IPS DF 6.9 (cell line): ENCODE results near the gene CLDN14.

ENCODE experiments used
- DNase-seq: peaks from one replicate; pipeline ENCODE4 v3.0.0-alpha.2; 2013; ENCODE audit warnings: low read depth, low spot score
- H3K27ac ChIP-seq: one replicate; pipeline ENCODE4 v1.5.1; 2013; ENCODE audit warnings: low read length, control low read depth
- H3K27me3 ChIP-seq: 2 replicates; pipeline ENCODE4 v1.6.1; 2013; ENCODE audit warnings: mild to moderate bottlenecking, low read length; ENCODE audit not compliant: control insufficient read depth, insufficient read depth
- H3K36me3 ChIP-seq: 2 replicates; pipeline ENCODE4 v1.6.1; 2013; ENCODE audit warnings: low read length; ENCODE audit not compliant: control insufficient read depth, insufficient read depth
- H3K4me1 ChIP-seq: 2 replicates; pipeline ENCODE4 v1.6.1; 2013; ENCODE audit warnings: low read length; ENCODE audit not compliant: control insufficient read depth, insufficient read depth
- H3K4me3 ChIP-seq: 2 replicates; pipeline ENCODE4 v1.5.1; 2013; ENCODE audit warnings: mild to moderate bottlenecking, low read length
- H3K9me3 ChIP-seq: 2 replicates; pipeline ENCODE4 v1.6.1; 2013; ENCODE audit warnings: low read length, inconsistent platforms; ENCODE audit not compliant: control insufficient read depth, insufficient read depth
- WGBS: extraction: QIAGEN DNeasy Blood & Tissue Kit; methylation state at CpG from one replicate; pipeline ENCODE4 v1.1.7; 2013; ENCODE audit warnings: mixed read lengths, missing lambda C conversion rate; ENCODE audit not compliant: insufficient read length, insufficient coverage; 5-methylcytosine and 5-hydroxymethylcytosine counted together

Gene CLDN14

DNA sequence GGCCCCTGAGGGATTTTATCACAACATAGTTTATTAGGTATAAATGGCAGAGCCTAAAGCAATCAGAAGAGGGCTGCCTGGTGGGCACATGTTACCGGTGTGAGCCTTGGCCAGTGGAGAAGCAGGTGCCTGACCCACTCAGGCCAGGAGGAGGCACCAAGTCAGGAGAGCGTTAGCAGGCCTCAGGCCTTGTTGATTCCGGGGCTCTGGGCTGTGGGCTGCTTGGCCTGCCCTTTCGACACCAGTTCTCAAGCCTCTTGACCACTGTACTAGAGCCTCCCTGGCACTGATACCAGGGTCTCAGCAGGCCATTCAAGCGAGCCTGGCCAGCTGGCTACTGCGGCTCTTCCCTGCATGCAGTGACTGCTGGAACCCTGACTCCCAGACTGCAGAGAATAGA, 20.8 kb downstream of the CLDN14 start:
- Histone ChIP-seq H3K4me3 (no peak overlapping the region), H3K27ac (no peak overlapping the region), H3K9me3 (no peaks in the 10 kb centered on the region), H3K27me3 (no peaks in the 10 kb centered on the region), H3K4me1 (no peaks in the 10 kb centered on the region), H3K36me3 (no peaks in the 10 kb centered on the region)
- no CpG with 5 or more reads among the region's 6 CpGs for WGBS
- DNase-seq, result no peak

DNA sequence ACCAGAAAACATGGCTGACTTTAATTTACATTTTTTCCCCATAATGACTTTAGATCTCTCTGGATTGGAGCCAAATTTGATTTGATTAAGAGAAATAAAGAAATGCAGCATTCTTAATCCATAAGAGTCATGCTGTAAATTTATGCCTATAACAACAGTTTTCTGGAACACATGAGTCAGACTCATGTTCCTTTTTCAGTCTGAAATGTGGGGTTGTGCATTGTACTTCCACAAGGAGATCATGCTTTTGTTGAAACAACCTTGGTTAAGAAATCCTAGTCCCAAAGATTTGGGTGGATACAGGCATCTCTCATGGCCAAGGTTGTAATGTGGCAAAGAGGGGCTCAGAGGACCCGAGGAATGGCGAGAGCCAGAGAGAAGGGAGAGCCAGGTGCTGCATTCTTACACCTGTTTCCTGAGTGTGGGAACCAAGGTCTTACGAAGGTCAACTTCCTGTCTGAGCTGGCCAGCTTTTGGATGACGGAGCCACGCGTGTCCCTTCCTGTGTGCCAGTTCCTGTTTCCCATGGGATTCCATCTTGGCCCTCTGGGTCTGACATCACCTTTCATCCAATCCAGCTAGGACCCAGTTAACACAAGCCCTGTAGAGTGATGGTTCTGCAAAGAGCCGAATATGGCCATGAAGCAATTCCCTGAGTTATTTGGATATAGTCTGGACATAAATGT, 23.1 kb downstream of the CLDN14 start:
- no peaks in the 10 kb centered on the region for H3K4me1 ChIP-seq
- H3K36me3 ChIP-seq, result no peaks in the 10 kb centered on the region
- no peaks in the 10 kb centered on the region for H3K9me3 ChIP-seq
- no peak for DNase-seq
- H3K27me3 ChIP-seq, result no peaks in the 10 kb centered on the region
- no peak overlapping the region for H3K4me3 ChIP-seq
- WGBS, result no CpG with 5 or more reads among the region's 7 CpGs
- no peak overlapping the region for H3K27ac ChIP-seq

DNA sequence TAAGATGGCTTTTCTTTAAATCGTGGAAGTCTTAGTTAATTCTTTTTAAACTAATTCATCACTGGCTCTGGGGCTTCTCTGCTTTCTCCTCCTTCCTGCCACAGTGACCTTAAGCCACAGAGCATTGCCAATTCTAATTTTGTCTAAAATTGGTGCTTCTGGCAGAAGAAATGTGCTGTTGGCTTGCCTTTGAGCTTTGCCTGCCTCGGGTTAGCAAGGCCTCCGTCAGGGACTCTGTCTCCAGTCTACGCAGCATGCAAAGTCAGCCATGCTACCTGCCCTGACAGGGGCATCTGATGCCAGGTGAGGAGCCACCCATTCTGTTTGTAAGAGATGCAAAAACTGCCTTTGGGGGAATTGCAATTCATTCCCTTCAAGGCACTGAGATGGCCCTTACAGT, 25.2 kb downstream of the CLDN14 start:
- no peaks in the 10 kb centered on the region for H3K27me3 ChIP-seq
- H3K9me3 ChIP-seq, result no peaks in the 10 kb centered on the region
- H3K4me1 ChIP-seq, result no peaks in the 10 kb centered on the region
- DNase-seq, result no peak
- no peaks in the 10 kb centered on the region for H3K36me3 ChIP-seq
- H3K27ac ChIP-seq, result no peak overlapping the region
- H3K4me3 ChIP-seq, result no peak overlapping the region
- WGBS, result no CpG with 5 or more reads among the region's 4 CpGs

- DNase-seq, result no peak
These were observed 25.8 kb downstream of the CLDN14 start for GRCh38 chr21:36454093-36454531.

GRCh38 chr21:36452281-36452825, 27.6 kb downstream of the CLDN14 start:
- H3K27me3 ChIP-seq, result no peaks in the 10 kb centered on the region
- no CpG with 5 or more reads among the region's 6 CpGs for WGBS
- DNase-seq, result no peak
- no peak overlapping the region for H3K4me3 ChIP-seq
- H3K9me3 ChIP-seq, result no peaks in the 10 kb centered on the region
- H3K4me1 ChIP-seq, result no peaks in the 10 kb centered on the region
- H3K36me3 ChIP-seq, result no peaks in the 10 kb centered on the region
- no peak overlapping the region for H3K27ac ChIP-seq

More at GRCh38 chr21:36454093-36454531, 25.8 kb downstream of the CLDN14 start:
- Histone ChIP-seq H3K36me3 (no peaks in the 10 kb centered on the region), H3K4me3 (no peak overlapping the region), H3K27ac (no peak overlapping the region), H3K9me3 (no peaks in the 10 kb centered on the region), H3K27me3 (no peaks in the 10 kb centered on the region), H3K4me1 (no peaks in the 10 kb centered on the region)
- WGBS, result no CpG with 5 or more reads among the region's 4 CpGs

- Histone ChIP-seq H3K4me3 (no peak overlapping the region), H3K36me3 (no peaks in the 10 kb centered on the region), H3K9me3 (no peaks in the 10 kb centered on the region), H3K4me1 (no peaks in the 10 kb centered on the region), H3K27ac (no peak overlapping the region), H3K27me3 (no peaks in the 10 kb centered on the region)
- no peak for DNase-seq
- no CpG with 5 or more reads among the region's 8 CpGs for WGBS
These were observed 28.4 kb downstream of the CLDN14 start for GRCh38 chr21:36451506-36451905.

GRCh38 chr21:36450511-36450910, 29.4 kb downstream of the CLDN14 start:
- no CpG with 5 or more reads among the region's 2 CpGs for WGBS
- Histone ChIP-seq H3K4me3 (no peak overlapping the region), H3K36me3 (no peaks in the 10 kb centered on the region), H3K27me3 (no peaks in the 10 kb centered on the region), H3K9me3 (no peaks in the 10 kb centered on the region), H3K4me1 (no peaks in the 10 kb centered on the region), H3K27ac (no peak overlapping the region)
- no peak for DNase-seq

DNA sequence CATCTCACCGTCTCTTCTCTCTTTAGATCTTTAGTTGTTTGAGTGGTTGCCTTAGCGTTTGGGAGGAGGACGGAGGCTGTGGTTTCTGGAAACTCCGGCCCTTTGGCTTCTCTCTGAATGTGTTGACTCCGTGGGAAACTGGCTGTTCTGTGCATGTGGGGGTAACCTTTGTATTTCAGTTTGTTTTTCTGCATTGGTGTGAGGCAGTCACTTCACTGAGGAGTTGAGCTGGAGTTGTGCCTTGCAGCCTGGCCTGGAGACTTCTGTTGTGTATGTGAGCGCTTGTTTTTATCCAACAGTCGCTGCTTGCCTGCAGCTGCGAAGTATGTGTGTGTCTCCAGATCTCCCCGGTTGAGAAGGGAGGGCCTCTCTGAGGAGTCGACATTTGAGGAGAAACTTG, 33.6 kb downstream of the CLDN14 start:
- WGBS, result no CpG with 5 or more reads among the region's 10 CpGs
- Histone ChIP-seq H3K27me3 (no peaks in the 10 kb centered on the region), H3K9me3 (no peaks in the 10 kb centered on the region), H3K36me3 (no peaks in the 10 kb centered on the region), H3K4me1 (no peaks in the 10 kb centered on the region), H3K27ac (no peak overlapping the region), H3K4me3 (no peak overlapping the region)
- no peak for DNase-seq

- H3K36me3 ChIP-seq, result no peaks in the 10 kb centered on the region
- no CpG with 5 or more reads among the region's 6 CpGs for WGBS
These were observed 38.2 kb downstream of the CLDN14 start for GRCh38 chr21:36441715-36442114.

DNA sequence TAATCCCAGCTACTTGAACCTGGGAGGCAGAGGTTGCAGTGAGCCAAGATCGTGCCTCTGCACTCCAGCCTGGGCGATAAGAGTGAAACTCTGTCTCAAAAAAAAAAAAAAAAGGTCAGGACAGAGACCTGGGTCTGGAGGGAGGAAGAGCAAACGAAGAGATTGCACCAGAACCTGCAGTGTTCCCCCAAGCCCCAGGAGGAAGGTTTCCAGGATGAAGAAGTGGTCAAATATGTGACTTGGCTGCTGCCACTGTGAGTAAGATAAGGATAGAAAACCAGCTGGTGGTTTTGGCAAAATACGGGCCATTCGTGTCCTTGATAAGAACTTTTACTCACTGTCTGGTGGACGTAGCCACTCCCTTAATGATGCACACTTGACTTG, 42.2 kb downstream of the CLDN14 start:
- WGBS, result no CpG with 5 or more reads among the region's 6 CpGs
- no peak for DNase-seq
- H3K4me1 ChIP-seq, result no peaks in the 10 kb centered on the region
- no peaks in the 10 kb centered on the region for H3K9me3 ChIP-seq
- no peaks in the 10 kb centered on the region for H3K27me3 ChIP-seq
- H3K27ac ChIP-seq, result no peak overlapping the region
- no peaks in the 10 kb centered on the region for H3K36me3 ChIP-seq
- H3K4me3 ChIP-seq, result no peak overlapping the region

More at GRCh38 chr21:36441715-36442114, 38.2 kb downstream of the CLDN14 start:
- Histone ChIP-seq H3K4me1 (no peaks in the 10 kb centered on the region), H3K4me3 (no peak overlapping the region), H3K27ac (no peak overlapping the region), H3K27me3 (no peaks in the 10 kb centered on the region), H3K9me3 (no peaks in the 10 kb centered on the region)
- DNase-seq, result no peak
